IPS-18a (cell line): ENCODE results near the gene NMU.
"Not testable (repeated sequence)": the region's sequence is repeated elsewhere in the genome, so short reads cannot be mapped to it uniquely, and the experiment has no call there.

Experiments used
- H3K27ac ChIP-seq: one replicate; pipeline ENCODE4 v1.5.1; 2013; ENCODE audit warnings: low read length
- H3K27me3 ChIP-seq: one replicate; pipeline ENCODE4 v1.6.1; 2013; ENCODE audit warnings: mild to moderate bottlenecking, low read length; ENCODE audit not compliant: control insufficient read depth, insufficient read depth
- H3K36me3 ChIP-seq: one replicate; pipeline ENCODE4 v1.6.1; 2013; ENCODE audit warnings: low read depth, low read length; ENCODE audit not compliant: control insufficient read depth
- H3K4me1 ChIP-seq: one replicate; pipeline ENCODE4 v1.6.1; 2013; ENCODE audit warnings: low read depth, low read length; ENCODE audit not compliant: control insufficient read depth
- H3K4me3 ChIP-seq: one replicate; pipeline ENCODE4 v1.5.1; 2013; ENCODE audit warnings: low read length
- H3K9ac ChIP-seq: one replicate; pipeline ENCODE4 v1.6.1; 2013; ENCODE audit warnings: mild to moderate bottlenecking, low read length, moderate library complexity
- H3K9me3 ChIP-seq: one replicate; pipeline ENCODE4 v1.6.1; 2013; ENCODE audit warnings: low read depth, low read length; ENCODE audit not compliant: control insufficient read depth

NMU gene

GRCh38 chr4:55661398-55662056, 25.4 kb upstream of the NMU start:
- Histone ChIP-seq H3K9ac (no peak overlapping the region), H3K4me3 (no peak overlapping the region), H3K27ac (no peak overlapping the region), H3K36me3 (no peaks in the 10 kb centered on the region), H3K4me1 (no peaks in the 10 kb centered on the region), H3K27me3 (no peaks in the 10 kb centered on the region), H3K9me3 (no peaks in the 10 kb centered on the region)

DNA sequence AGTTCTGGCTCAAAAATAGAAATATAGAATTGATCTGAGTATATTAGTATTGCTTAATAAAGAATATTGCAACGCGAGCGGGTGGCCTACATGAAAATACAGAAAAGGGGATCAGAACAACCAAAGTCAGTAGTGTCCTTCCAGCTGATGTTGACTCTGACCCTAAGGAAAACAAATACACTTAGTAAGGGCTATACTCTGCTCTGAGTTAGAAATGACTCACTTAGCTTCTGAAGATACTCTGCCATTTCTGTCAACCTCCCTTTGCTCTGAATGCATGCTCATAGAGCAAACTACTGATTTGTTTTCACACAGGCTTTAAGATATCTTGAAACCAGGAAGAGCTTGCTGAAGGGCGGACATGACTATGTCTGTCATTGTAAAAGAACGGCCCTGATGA, 22.6 kb upstream of the NMU start:
- H3K36me3 ChIP-seq = no peaks in the 10 kb centered on the region
- H3K4me1 ChIP-seq = no peaks in the 10 kb centered on the region
- H3K9me3 ChIP-seq = no peaks in the 10 kb centered on the region
- H3K4me3 ChIP-seq = no peak overlapping the region
- H3K27ac ChIP-seq = no peak overlapping the region
- no peak overlapping the region for H3K9ac ChIP-seq
- H3K27me3 ChIP-seq = no peaks in the 10 kb centered on the region

GRCh38 chr4:55654131-55654530, 18.0 kb upstream of the NMU start:
- no peaks in the 10 kb centered on the region for H3K4me1 ChIP-seq
- H3K4me3 ChIP-seq = no peak overlapping the region
- no peak overlapping the region for H3K9ac ChIP-seq

GRCh38 chr4:55650483-55650882, 14.4 kb upstream of the NMU start:
- no peaks in the 10 kb centered on the region for H3K4me1 ChIP-seq
- no peak overlapping the region for H3K27ac ChIP-seq
- H3K4me3 ChIP-seq = no peak overlapping the region
- H3K36me3 ChIP-seq = no peaks in the 10 kb centered on the region
- no peaks in the 10 kb centered on the region for H3K27me3 ChIP-seq
- H3K9ac ChIP-seq = no peak overlapping the region
- H3K9me3 ChIP-seq = no peaks in the 10 kb centered on the region

More at GRCh38 chr4:55654131-55654530, 18.0 kb upstream of the NMU start:
- no peaks in the 10 kb centered on the region for H3K36me3 ChIP-seq
- no peaks in the 10 kb centered on the region for H3K9me3 ChIP-seq
- no peaks in the 10 kb centered on the region for H3K27me3 ChIP-seq
- H3K27ac ChIP-seq = no peak overlapping the region

- Histone ChIP-seq H3K4me3 (peak overlapping the region; percentile 79), H3K27ac (peak overlapping the region; percentile 9), H3K9me3 (no peaks in the 10 kb centered on the region), H3K4me1 (peaks cover 36% of the 10 kb centered on the region), H3K9ac (peak overlapping the region; percentile 11), H3K36me3 (no peaks in the 10 kb centered on the region), H3K27me3 (peaks cover 36% of the 10 kb centered on the region)
Observed at GRCh38 chr4:55637272-55637820, 1.2 kb upstream of the NMU start.

DNA sequence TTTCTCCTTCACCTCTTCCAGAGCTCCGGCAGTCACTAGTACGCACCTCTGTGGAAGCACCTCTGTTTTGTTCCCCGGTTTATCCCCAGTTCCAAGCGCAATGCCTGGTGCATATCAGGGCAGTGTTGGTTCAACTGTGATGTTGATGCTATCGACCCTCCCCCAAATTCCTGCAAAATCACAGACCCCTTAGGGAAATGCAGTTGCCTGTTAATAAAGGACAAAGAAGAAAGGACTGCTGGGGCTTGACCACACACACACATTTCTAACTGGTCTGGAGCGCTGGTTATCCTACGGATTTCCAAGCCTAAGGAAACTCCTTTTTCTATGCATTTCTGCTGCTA, 530 bp upstream of the NMU start:
- Histone ChIP-seq H3K9me3 (no peaks in the 10 kb centered on the region), H3K36me3 (no peaks in the 10 kb centered on the region), H3K27me3 (peaks cover 36% of the 10 kb centered on the region), H3K27ac (no peak overlapping the region), H3K4me3 (peak overlapping the region; percentile 79), H3K9ac (peak overlapping the region; percentile 41), H3K4me1 (peaks cover 41% of the 10 kb centered on the region)

- Histone ChIP-seq H3K36me3 (no peaks in the 10 kb centered on the region), H3K9ac (peak overlapping the region; percentile 41), H3K4me1 (peaks cover 41% of the 10 kb centered on the region), H3K4me3 (peak overlapping the region; percentile 79), H3K27me3 (peaks cover 36% of the 10 kb centered on the region), H3K9me3 (no peaks in the 10 kb centered on the region), H3K27ac (no peak overlapping the region)
Observed at GRCh38 chr4:55635282-55635681, 816 bp downstream of the NMU start.

GRCh38 chr4:55634417-55635128, 1.5 kb downstream of the NMU start:
- Histone ChIP-seq H3K4me1 (peaks cover 41% of the 10 kb centered on the region), H3K9me3 (no peaks in the 10 kb centered on the region), H3K36me3 (no peaks in the 10 kb centered on the region), H3K4me3 (peak overlapping the region; percentile 79), H3K9ac (no peak overlapping the region), H3K27ac (no peak overlapping the region), H3K27me3 (peaks cover 36% of the 10 kb centered on the region)

DNA sequence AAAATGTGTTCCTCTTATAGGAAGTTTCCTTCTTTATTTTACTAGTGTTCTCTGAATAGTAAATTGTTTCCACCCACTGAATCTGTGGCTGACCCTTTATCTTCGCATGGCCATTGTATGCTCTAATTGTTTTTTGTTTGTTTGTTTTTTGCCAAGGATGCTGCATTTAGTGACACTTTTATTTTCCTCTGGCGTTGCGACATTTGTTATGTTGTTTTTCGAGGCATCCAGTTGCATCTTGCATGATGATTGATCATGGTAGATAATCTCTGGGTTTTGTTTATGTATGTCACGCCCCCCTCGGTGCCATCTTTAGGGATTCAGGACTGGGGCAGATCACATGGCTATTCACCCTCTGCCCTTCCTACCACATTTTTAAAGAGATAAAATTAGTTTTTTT, 2.2 kb downstream of the NMU start:
- H3K9ac ChIP-seq = no peak overlapping the region
- no peaks in the 10 kb centered on the region for H3K36me3 ChIP-seq
- H3K4me3 ChIP-seq = peak overlapping the region; percentile 7
- no peaks in the 10 kb centered on the region for H3K9me3 ChIP-seq
- H3K4me1 ChIP-seq = peaks cover 41% of the 10 kb centered on the region
- peaks cover 36% of the 10 kb centered on the region for H3K27me3 ChIP-seq
- H3K27ac ChIP-seq = no peak overlapping the region

DNA sequence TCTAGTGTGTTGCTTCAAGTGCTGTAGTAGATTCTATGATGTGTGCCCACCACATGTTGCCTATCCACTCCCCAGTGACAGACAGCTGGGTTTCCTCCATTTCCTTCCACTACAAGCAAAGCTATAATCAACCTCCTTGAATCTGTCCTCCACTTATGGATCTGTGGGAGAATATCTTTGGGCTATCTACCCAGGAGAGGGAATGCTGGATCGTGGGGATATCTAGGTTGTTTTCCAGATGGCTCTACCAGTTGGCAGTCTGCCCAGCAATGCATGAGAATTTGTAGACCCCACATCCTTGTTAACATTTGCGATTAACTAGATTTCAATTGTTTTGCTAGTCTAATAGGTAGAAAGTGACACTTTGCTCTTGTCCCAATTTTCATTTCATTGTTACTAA, 10.3 kb downstream of the NMU start:
- no peaks in the 10 kb centered on the region for H3K27me3 ChIP-seq
- no peak overlapping the region for H3K4me3 ChIP-seq
- H3K27ac ChIP-seq = no peak overlapping the region
- no peaks in the 10 kb centered on the region for H3K36me3 ChIP-seq
- H3K9ac ChIP-seq = no peak overlapping the region
- no peaks in the 10 kb centered on the region for H3K4me1 ChIP-seq
- H3K9me3 ChIP-seq = no peaks in the 10 kb centered on the region

GRCh38 chr4:55624063-55624462, 12.0 kb downstream of the NMU start:
- not testable (repeated sequence) for H3K36me3 ChIP-seq, H3K27me3 ChIP-seq, H3K27ac ChIP-seq, H3K9ac ChIP-seq, H3K4me3 ChIP-seq, H3K4me1 ChIP-seq, H3K9me3 ChIP-seq
